Activated T-cell treated with anti-CD3 and anti-CD28 coated beads, Interleukin-2, amount 50 U/mL, for 72 hours (primary cell): ENCODE results near the gene LTBP1. TPM values are rescaled to one million over a fixed set of nuclear protein-coding genes. Genes with fewer than 3 reads are reported as not detected.

Source experiments
- ATAC-seq, 2 donors: fragments of 150-1000 bp; cut with Tn5 transposase; replicated peaks in 1 of 2; 2 replicates each; pipeline ENCODE4 v1.10.0; 2021; ENCODE audit warnings: moderate library complexity in 2 of 2, mild to moderate bottlenecking in 1 of 2
- DNase-seq, 2 donors: peaks; one replicate each; pipeline ENCODE4 v3.0.0; 2021 to 2022; ENCODE audit warnings: mixed read lengths in 1 of 2
- H3K27ac Mint-ChIP-seq: one replicate; pipeline ENCODE4 v1.8.0; 2022; ENCODE audit warnings: mild to moderate bottlenecking, moderate library complexity, mixed read lengths
- H3K27me3 Mint-ChIP-seq: one replicate; pipeline ENCODE4 v1.8.0; 2022; ENCODE audit warnings: low read depth, mixed read lengths
- H3K36me3 Mint-ChIP-seq, 2 donors: one replicate each; pipeline ENCODE4 v1.8.0; 2022; ENCODE audit warnings: mixed read lengths in 2 of 2, mild to moderate bottlenecking in 1 of 2; ENCODE audit not compliant: insufficient read depth in 2 of 2
- H3K4me1 Mint-ChIP-seq: one replicate; pipeline ENCODE4 v1.8.0; 2022; ENCODE audit warnings: low read depth, mixed read lengths
- H3K4me3 Mint-ChIP-seq, 2 donors: one replicate each; pipeline ENCODE4 v1.8.0; 2022; ENCODE audit warnings: mild to moderate bottlenecking in 2 of 2, mixed read lengths in 2 of 2, moderate library complexity in 2 of 2
- H3K9me3 Mint-ChIP-seq, 2 donors: one replicate each; pipeline ENCODE4 v1.8.0; 2022; ENCODE audit warnings: mixed read lengths in 2 of 2
- total RNA-seq, 2 donors: library from RNA; stranded (reverse); gene quantifications; one replicate each; pipeline ENCODE4 v1.2.3, GENCODE V29; 2022

LTBP1 gene
- total RNA-seq, 2 donors from 2014 or later = 0.50 to 0.67 TPM

DNA sequence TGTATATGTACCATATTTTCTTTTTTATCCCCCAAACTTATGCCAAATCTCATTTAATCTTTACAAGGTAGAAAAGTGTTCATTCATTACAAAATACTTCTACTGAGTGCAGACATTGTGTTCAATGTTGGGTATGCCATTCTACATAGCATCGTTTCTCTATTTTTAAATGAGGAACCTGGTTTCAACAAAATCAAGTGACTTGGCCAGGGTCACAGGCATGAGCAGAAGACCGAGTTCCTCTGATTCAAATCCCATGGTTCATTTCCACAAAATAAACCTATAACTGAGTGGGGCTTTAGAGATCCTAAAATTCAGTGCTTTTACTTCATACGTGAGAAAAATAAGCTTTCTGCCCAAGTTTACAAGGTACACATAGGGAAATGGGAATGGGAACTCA lies 448.3 kb downstream of the LTBP1 start:
- H3K27me3 Mint-ChIP-seq = no peaks in the 10 kb centered on the region
- H3K36me3 Mint-ChIP-seq = no peaks in the 10 kb centered on the region
- no peak overlapping the region for H3K4me3 Mint-ChIP-seq
- no peaks in the 10 kb centered on the region for H3K4me1 Mint-ChIP-seq
- no peak overlapping the region for H3K27ac Mint-ChIP-seq
- ATAC-seq (no peak), DNase-seq (no peak)
- no peaks in the 10 kb centered on the region for H3K9me3 Mint-ChIP-seq

DNA sequence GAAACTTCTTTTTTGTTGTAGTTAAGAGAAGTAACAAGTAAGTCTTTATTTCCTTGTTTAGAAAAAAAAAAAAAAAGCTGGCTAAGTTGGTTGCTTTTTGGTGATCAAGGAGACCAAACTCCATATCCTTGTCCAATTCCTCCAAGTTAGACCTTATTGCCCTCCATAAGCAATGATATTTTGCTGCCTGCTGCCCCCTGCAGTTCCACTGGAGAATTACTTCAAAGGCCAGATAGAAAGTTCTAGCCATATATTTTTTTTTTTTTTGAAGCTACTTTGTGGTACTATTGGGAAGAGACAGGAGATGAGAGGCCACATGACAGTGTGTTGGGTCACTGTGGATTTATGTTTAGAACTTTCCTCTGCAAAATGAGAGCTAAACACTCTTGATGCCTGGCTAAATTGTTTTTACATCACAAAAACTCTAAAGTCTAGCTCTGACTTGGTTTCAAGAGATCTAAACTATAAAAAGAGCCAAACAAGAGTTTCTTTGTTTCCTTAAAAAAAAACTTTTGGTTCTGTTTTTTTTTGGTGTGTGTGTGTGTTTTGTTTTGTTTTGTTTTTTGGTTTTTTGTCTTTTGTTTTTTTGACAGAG lies 449.0 kb downstream of the LTBP1 start:
- ATAC-seq (no peak), DNase-seq (peak; percentile 48 to 63)
- Mint-ChIP-seq H3K27me3 (no peaks in the 10 kb centered on the region), H3K36me3 (no peaks in the 10 kb centered on the region), H3K4me1 (no peaks in the 10 kb centered on the region), H3K27ac (no peak overlapping the region), H3K4me3 (no peak overlapping the region), H3K9me3 (no peaks in the 10 kb centered on the region)

DNA sequence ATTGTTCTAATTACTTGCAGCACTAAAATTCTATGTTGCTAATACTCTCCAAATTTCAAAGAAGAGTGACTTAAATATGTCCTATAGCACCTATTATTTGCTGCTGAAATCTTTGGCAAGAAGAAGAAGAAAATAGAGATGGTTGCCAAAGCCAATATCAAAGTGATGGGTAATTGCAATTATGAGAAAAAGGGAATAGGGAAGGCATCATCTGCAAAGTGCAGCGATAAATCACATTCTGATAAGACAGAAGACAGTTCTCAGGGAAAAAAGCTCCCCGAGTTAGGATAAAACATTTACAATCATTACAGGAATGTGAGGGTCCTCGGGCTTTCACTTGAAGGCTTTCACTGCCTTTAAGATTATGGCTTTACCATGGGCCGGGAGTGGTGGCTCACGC lies 457.6 kb downstream of the LTBP1 start:
- ATAC-seq = no peak
- peaks cover 1 to 4% of the 10 kb centered on the region in 2 donors for H3K9me3 Mint-ChIP-seq
- no peak for DNase-seq
- no peaks in the 10 kb centered on the region for H3K27me3 Mint-ChIP-seq
- H3K36me3 Mint-ChIP-seq = no peaks in the 10 kb centered on the region
- H3K4me1 Mint-ChIP-seq = no peaks in the 10 kb centered on the region
- no peak overlapping the region for H3K4me3 Mint-ChIP-seq
- H3K27ac Mint-ChIP-seq = no peak overlapping the region

DNA sequence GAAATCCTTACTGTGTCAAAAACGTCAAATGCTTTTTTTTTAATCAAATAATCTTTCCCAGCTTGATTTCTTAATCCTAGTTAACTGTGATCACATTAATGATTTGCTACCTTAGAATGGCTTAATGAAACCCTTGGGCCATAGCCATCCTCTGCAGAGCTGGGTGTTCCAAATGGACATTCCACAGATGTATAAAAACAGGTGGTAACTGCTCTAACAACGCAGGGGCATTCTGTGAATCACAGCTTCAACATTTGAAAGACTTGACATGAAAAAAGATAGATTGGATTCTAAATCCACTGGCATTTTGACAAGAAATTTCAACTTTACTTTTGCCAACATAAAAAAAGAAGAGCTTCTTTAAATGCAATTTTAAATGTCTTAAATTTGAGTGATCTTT lies 459.9 kb downstream of the LTBP1 start:
- peaks cover 1 to 4% of the 10 kb centered on the region in 2 donors for H3K9me3 Mint-ChIP-seq
- no peaks in the 10 kb centered on the region for H3K36me3 Mint-ChIP-seq
- no peak for DNase-seq
- no peak overlapping the region for H3K4me3 Mint-ChIP-seq
- ATAC-seq = no peak
- no peak overlapping the region for H3K27ac Mint-ChIP-seq
- no peaks in the 10 kb centered on the region for H3K27me3 Mint-ChIP-seq
- no peaks in the 10 kb centered on the region for H3K4me1 Mint-ChIP-seq

DNA sequence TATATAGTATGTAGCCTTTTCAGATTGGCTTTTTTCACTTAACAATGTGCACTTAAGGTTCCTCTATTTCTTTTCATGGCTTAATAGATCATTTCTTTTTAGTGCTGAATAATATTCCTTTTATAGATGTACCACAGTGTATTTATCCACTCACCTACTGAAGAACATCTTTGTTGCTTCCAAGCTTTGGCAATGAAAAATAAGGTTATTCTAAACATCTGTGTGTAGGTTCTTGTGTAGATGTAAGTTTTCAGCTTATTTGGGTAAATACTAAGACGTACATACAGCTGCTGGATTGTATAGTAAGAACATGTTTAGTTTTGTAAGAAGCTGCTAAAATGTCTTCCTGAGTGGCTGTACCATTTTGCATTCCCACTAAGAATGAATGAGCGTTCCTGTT lies 461.4 kb downstream of the LTBP1 start:
- no peak overlapping the region for H3K27ac Mint-ChIP-seq
- H3K36me3 Mint-ChIP-seq = no peaks in the 10 kb centered on the region
- H3K4me1 Mint-ChIP-seq = no peaks in the 10 kb centered on the region
- H3K9me3 Mint-ChIP-seq = peaks cover 1 to 4% of the 10 kb centered on the region in 2 donors
- DNase-seq (no peak), ATAC-seq (no peak)
- H3K27me3 Mint-ChIP-seq = no peaks in the 10 kb centered on the region
- no peak overlapping the region for H3K4me3 Mint-ChIP-seq

DNA sequence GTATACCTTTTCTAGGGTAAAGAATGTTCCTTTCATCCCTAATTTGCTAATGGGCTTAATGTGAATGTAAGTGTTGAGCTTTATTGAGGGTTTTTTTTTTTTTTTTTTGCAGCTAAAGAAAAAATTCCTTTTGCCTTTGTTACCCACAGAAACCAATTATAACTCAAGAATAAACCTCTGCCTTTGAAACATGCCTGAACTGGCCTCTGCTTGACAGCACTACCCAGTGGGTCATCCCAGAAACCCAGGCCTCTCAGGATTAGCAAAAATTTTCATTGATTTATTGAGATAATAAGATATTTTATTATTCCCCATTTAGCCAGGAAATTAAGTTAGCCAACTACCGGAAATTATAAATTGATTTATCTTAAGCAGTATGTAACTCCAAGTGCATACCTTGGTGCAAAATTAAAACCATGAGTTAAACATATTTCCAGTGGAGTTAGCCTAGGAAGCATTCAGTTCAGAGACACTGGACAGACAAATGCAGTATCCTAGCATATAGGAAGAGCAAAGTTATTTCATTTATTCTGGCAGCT lies 462.7 kb downstream of the LTBP1 start:
- DNase-seq = no peak
- H3K27ac Mint-ChIP-seq = no peak overlapping the region
- no peaks in the 10 kb centered on the region for H3K36me3 Mint-ChIP-seq
- no peaks in the 10 kb centered on the region for H3K4me1 Mint-ChIP-seq
- H3K4me3 Mint-ChIP-seq = no peak overlapping the region
- ATAC-seq = no peak
- H3K9me3 Mint-ChIP-seq = peaks cover 1 to 4% of the 10 kb centered on the region in 2 donors
- H3K27me3 Mint-ChIP-seq = peaks cover 9% of the 10 kb centered on the region

DNA sequence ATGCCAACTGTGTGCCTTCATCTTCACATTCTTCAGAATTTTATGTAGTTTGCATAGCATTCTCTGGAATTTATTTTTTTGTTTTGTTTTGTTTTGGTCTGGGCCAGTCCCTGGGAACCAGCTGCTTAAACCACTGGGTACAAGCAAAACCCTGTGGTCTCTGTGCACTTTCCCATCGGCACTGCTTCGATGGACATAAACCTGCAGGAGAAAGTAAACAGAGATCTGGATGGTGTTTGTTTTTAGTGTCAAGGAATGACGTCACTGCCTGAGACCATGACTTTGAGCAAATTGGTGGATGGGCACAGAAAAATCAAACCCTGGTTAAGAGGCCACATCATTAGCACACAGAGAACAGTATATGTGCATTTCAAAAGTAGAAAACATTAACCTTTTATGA lies 465.0 kb downstream of the LTBP1 start:
- H3K4me1 Mint-ChIP-seq = no peaks in the 10 kb centered on the region

DNA sequence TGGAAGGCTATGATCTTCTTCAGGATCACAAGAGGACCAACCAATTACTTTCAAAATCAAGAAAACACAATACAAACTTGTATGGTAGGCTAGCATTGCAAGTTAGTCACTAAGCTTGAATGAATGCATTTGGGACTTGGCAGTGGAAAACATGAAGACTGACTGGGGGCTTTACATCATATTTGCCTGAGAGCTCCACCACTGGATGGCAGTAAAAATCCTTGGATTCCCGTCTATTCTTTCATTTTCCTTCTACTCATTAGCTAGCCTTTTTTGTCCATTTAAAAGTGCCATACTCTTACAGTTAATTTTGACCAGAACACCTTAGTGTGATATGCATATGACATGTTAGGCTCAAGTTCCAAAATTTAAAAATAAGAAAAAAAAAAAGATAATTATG lies 466.2 kb downstream of the LTBP1 start:
- no peak for ATAC-seq
- Mint-ChIP-seq H3K4me3 (no peak overlapping the region), H3K4me1 (no peaks in the 10 kb centered on the region), H3K9me3 (peaks cover under 1 to 4% of the 10 kb centered on the region in 2 donors), H3K36me3 (no peaks in the 10 kb centered on the region), H3K27me3 (peaks cover 12% of the 10 kb centered on the region), H3K27ac (no peak overlapping the region)
- DNase-seq = no peak

More for the DNA sequence above, 465.0 kb downstream of the LTBP1 start:
- Mint-ChIP-seq H3K9me3 (peaks cover 1 to 4% of the 10 kb centered on the region in 2 donors), H3K36me3 (no peaks in the 10 kb centered on the region), H3K4me3 (no peak overlapping the region), H3K27ac (no peak overlapping the region), H3K27me3 (peaks cover 12% of the 10 kb centered on the region)
- no peak for DNase-seq
- ATAC-seq = no peak

DNA sequence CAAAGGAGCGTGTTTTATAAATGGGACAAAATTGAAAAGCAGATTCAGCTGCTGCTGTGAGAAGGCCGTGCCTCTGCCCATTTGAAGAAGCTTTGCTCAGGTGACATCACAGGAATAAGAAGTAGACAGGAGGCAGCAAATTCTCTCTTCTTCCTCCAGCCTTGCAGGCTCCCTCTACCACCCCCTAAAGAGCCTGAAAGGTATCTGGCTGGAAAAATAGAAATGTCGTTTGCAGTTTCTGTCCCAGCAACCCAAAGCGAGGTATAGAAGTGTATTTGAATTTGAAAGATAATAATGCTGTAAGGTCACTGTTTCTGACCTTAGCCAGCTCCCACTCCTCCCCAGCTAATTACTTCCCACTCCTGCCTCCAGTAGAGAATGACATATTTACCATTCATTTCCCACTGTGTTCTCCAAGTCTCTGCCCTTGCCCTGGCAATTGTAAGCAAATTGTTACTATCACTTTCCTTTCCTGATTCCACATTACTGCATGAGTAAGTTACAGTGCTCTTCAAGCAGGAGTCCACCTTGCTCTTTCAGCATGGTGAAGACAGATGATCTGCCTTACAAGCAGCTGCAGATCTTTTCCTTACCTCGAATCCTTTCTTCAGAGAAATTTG lies 472.9 kb downstream of the LTBP1 start:
- Mint-ChIP-seq H3K4me1 (no peaks in the 10 kb centered on the region), H3K27me3 (peaks cover under 1% of the 10 kb centered on the region), H3K27ac (no peak overlapping the region), H3K4me3 (no peak overlapping the region), H3K9me3 (no peaks in the 10 kb centered on the region), H3K36me3 (no peaks in the 10 kb centered on the region)
- DNase-seq = no peak
- ATAC-seq = no peak

DNA sequence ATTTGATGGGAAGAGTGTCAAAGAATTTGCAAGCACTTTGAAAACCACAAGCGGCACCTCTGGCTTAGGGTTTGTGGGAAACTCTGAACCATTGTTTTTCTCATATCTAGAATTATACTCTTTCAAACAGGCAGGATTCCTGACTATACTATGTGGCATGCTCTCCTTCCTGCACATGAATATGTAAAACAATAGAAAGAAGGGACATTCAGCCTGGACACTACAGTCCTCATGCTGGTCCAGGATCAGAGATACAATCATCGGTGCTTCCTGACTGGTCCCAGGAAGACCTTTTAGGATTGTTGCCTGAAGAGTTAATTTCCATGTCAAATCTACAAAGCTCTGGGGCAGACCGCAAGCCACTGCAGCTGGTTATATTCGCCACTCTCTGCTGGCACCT lies 474.0 kb downstream of the LTBP1 start:
- DNase-seq = no peak
- Mint-ChIP-seq H3K27ac (no peak overlapping the region), H3K27me3 (no peaks in the 10 kb centered on the region), H3K9me3 (no peaks in the 10 kb centered on the region), H3K4me3 (no peak overlapping the region), H3K36me3 (no peaks in the 10 kb centered on the region), H3K4me1 (no peaks in the 10 kb centered on the region)
- no peak for ATAC-seq

DNA sequence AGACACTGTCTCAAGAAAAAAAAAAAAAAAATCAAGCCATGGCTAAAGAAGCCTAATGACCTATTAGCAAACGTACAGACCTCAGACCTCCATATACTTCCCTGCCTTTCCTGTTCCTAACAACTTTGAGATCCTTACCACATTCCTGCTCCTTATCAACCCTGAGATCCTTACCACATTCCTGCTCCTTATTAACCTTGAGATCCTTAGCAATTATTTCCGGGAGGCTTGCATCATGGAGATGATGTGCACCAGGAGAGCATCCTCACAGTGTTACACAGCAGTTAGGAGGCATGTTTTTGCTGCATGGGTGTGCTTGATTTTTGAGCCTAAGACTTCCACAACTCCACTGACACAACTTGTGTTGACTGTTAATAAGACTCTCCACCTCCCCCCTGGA lies 475.1 kb downstream of the LTBP1 start:
- no peak overlapping the region for H3K27ac Mint-ChIP-seq
- no peaks in the 10 kb centered on the region for H3K27me3 Mint-ChIP-seq
- no peak for DNase-seq
- no peak for ATAC-seq
- no peaks in the 10 kb centered on the region for H3K4me1 Mint-ChIP-seq
- no peak overlapping the region for H3K4me3 Mint-ChIP-seq
- no peaks in the 10 kb centered on the region for H3K36me3 Mint-ChIP-seq
- H3K9me3 Mint-ChIP-seq = no peaks in the 10 kb centered on the region

DNA sequence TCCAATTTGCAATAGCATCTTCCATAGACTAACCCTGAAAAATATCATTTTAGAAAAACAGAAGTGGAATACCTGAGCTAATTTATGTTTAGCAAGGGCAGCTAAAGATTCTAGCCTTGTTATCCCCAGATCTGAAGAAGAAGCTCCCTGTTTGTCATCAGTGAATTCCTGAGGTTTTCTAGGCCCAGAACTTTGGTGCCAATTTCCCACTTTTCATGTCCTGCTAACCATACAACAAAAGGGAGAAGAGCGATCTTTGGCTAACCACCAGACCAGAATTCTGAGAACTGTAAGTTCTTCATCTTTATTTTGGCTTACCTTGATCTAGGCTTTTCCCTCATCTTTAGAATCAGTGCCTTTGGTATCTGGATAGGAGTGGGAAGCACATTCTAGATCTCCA lies 478.4 kb downstream of the LTBP1 start:
- H3K27me3 Mint-ChIP-seq = no peaks in the 10 kb centered on the region
- H3K4me1 Mint-ChIP-seq = no peaks in the 10 kb centered on the region
- H3K4me3 Mint-ChIP-seq = no peak overlapping the region
- H3K27ac Mint-ChIP-seq = no peak overlapping the region
- DNase-seq = no peak
- no peak for ATAC-seq
- no peaks in the 10 kb centered on the region for H3K9me3 Mint-ChIP-seq
- H3K36me3 Mint-ChIP-seq = no peaks in the 10 kb centered on the region

DNA sequence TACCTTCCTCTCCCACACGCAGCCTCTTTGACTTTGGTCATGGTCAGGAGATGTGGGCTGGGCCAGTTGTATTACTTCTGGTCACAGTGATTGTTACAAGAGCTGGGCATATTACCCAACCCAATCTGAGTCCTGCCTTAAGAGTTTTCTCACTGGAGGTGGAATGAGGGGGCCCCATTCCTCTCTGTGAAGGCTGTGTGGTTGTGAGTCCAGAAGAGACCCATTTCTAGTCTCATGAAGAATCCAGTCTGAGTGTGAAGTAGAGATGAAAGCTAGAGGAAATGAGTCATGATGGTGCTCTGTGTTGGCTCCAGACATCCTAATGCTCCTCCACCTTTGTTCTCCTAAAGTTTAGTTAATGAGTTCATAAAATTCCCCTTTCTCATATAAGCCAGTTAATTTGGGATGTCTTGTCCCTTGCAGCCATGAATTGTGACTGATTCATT lies 478.9 kb downstream of the LTBP1 start:
- ATAC-seq = no peak
- Mint-ChIP-seq H3K36me3 (no peaks in the 10 kb centered on the region), H3K27ac (no peak overlapping the region), H3K9me3 (no peaks in the 10 kb centered on the region), H3K4me3 (no peak overlapping the region), H3K27me3 (no peaks in the 10 kb centered on the region), H3K4me1 (no peaks in the 10 kb centered on the region)
- DNase-seq = no peak
